HepG2 (cell line): ENCODE data around the gene DNPH1. TPM values are rescaled to one million over a fixed set of nuclear protein-coding genes. Genes with fewer than 3 reads are reported as not detected.
A peak's percentile ranks its signal among the peaks of the same experiment; 100 is the strongest.

Source experiments
- BRCA1 ChIP-seq: sonication (generic); formaldehyde crosslinking; IDR thresholded peaks from 2 replicates; pipeline ENCODE4 v1.4.0; 2020; ENCODE audit warnings: missing genetic modification reagents
- DMAP1 ChIP-seq: IDR thresholded peaks from 2 replicates; pipeline ENCODE4 v1.6.1; 2016
- HDAC2 ChIP-seq: sonication (generic); formaldehyde crosslinking; IDR thresholded peaks from 2 replicates; pipeline ENCODE4 v1.4.0; 2020; ENCODE audit warnings: missing genetic modification reagents
- HMGXB3 ChIP-seq: sonication (generic); formaldehyde crosslinking; IDR thresholded peaks from 2 replicates; pipeline ENCODE4 v1.4.0; 2020; ENCODE audit warnings: missing genetic modification reagents, borderline replicate concordance
- HNRNPUL1 ChIP-seq: fragments of 200-400 bp; formaldehyde crosslinking; IDR thresholded peaks from 2 replicates; pipeline ENCODE4 v1.6.1; 2017; ENCODE audit warnings: low read depth, mild to moderate bottlenecking, low read length, moderate library complexity
- ISL2 ChIP-seq: sonication (generic); formaldehyde crosslinking; IDR thresholded peaks from 2 replicates; pipeline ENCODE4 v1.5.0; 2020; ENCODE audit warnings: missing genetic modification reagents
- MTA1 ChIP-seq: sonication (generic); formaldehyde crosslinking; IDR thresholded peaks from 2 replicates; pipeline ENCODE4 v1.4.0; 2020; ENCODE audit warnings: missing genetic modification reagents, mild to moderate bottlenecking, borderline replicate concordance
- MXI1 ChIP-seq: IDR thresholded peaks from 3 replicates; pipeline ENCODE4 v1.6.1; 2012; ENCODE audit warnings: low read depth, low read length, inconsistent platforms, borderline replicate concordance
- RFXAP ChIP-seq: sonication (generic); formaldehyde crosslinking; IDR thresholded peaks from 2 replicates; pipeline ENCODE4 v1.4.0; 2020; ENCODE audit warnings: missing genetic modification reagents, borderline replicate concordance
- SIX1 ChIP-seq: sonication (generic); formaldehyde crosslinking; IDR thresholded peaks from 2 replicates; pipeline ENCODE4 v1.4.0; 2020; ENCODE audit warnings: missing genetic modification reagents, borderline replicate concordance
- ZNF274 ChIP-seq: sonication (generic); formaldehyde crosslinking; IDR thresholded peaks from 2 replicates; pipeline ENCODE4 v1.5.1; 2020; ENCODE audit warnings: mild to moderate bottlenecking, missing genetic modification reagents
- ZNF282 ChIP-seq: fragments of 450-650 bp; IDR thresholded peaks from 2 replicates; pipeline ENCODE4 v1.6.1; 2018; ENCODE audit not compliant: partially characterized antibody
- ZNF414 ChIP-seq: sonication (generic); formaldehyde crosslinking; IDR thresholded peaks from 2 replicates; pipeline ENCODE4 v1.5.0; 2020; ENCODE audit warnings: missing genetic modification reagents
- ZNF609 ChIP-seq: sonication (generic); formaldehyde crosslinking; IDR thresholded peaks from 2 replicates; pipeline ENCODE4 v1.4.0; 2020; ENCODE audit warnings: mild to moderate bottlenecking, missing genetic modification reagents, borderline replicate concordance
- ZSCAN9 ChIP-seq: IDR thresholded peaks from 2 replicates; pipeline ENCODE4 v1.6.1; 2016; ENCODE audit warnings: borderline replicate concordance
- polyA plus RNA-seq, 8 experiments: library from polyadenylated mRNA; depleted of rRNA in 3 of 8; stranded (reverse) in 7 of 8; unstranded in 1 of 8; fragments of >200 nt; fragmentation: Illumina TruSeq in 4 of 8; extraction: Trizol in 4 of 8; gene quantifications; 2 replicates each; pipeline versions ENCODE4 v1.2.1 to v1.2.3, GENCODE V29; 2011 to 2016; ENCODE audit warnings: low read depth in 4 of 8, missing spikeins in 1 of 8, mixed read lengths in 1 of 8; ENCODE audit not compliant: insufficient read depth in 1 of 8
- total RNA-seq, 5 experiments: library from RNA; depleted of rRNA; stranded (reverse); fragments of >200 nt; fragmentation: Illumina TruSeq; extraction: Trizol; gene quantifications; 2 replicates each; pipeline ENCODE4 v1.2.3, GENCODE V29; 2016; ENCODE audit warnings: low read depth in 1 of 5
- TF ChIP-seq, protein P1 (sequence below): sonication (generic); formaldehyde crosslinking; conservative IDR thresholded peaks from 2 replicates; pipeline ENCODE4 v1.4.0; 2020; ENCODE audit warnings: missing genetic modification reagents
- TF ChIP-seq, protein P2 (sequence below): IDR thresholded peaks from 2 replicates; pipeline ENCODE4 v1.6.1; 2016; ENCODE audit warnings: mild to moderate bottlenecking, missing biosample characterization, missing genetic modification reagents

The DNPH1 gene
- total and polyA plus RNA-seq, 2 of the 13 experiments (the other 11 are each of a cell fraction or from before 2014, with no cell fraction given): 56.5 to 75.1 TPM

DNA sequence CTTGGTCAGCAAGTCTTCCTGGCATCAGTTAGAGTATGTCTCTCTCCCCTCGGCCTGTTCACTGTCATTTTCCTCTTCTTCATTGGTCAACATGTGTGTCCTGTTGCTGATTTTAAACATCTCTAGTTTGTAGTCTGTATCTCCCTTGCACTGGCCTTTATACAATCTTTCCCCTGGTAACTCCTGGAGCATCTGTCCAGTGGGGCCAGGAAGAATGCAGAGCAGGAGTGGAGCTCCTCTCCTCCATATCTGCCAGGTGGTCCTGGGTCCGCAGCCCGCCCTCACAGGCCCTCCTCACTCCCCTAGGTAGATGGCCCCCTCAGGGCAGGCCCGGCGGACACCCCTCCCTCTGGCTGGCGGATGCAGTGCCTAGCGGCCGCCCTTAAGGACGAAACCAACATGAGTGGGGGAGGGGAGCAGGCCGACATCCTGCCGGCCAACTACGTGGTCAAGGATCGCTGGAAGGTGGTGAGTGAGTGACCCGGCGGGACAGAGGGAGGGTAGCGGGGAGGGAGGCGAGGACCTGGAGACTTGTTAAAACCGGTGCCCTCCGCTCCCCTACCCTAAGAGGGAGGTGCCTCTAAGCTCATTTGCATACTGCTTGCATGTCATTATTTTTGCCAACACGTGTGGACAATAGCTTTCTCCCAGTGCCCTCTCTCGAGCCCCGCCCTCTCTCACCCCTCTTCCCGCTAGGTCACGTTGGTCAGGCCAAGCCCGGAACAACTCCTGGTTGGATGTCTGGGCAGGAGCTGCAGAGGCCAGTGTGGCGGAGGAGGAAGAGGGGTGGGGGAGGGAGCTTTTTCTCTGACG is 17.2 kb upstream of the DNPH1 start (continued):
- TF ChIP-seq ZNF274 (CRISPR knock-in tag): no peak
- TF ChIP-seq DMAP1: peak; percentile 47; the same call in 1 of the 2 replicates
- no peak for TF ChIP-seq SIX1
- no peak for TF ChIP-seq HNRNPUL1
- TF ChIP-seq HMGXB3: no peak
- TF ChIP-seq, protein P1, sequence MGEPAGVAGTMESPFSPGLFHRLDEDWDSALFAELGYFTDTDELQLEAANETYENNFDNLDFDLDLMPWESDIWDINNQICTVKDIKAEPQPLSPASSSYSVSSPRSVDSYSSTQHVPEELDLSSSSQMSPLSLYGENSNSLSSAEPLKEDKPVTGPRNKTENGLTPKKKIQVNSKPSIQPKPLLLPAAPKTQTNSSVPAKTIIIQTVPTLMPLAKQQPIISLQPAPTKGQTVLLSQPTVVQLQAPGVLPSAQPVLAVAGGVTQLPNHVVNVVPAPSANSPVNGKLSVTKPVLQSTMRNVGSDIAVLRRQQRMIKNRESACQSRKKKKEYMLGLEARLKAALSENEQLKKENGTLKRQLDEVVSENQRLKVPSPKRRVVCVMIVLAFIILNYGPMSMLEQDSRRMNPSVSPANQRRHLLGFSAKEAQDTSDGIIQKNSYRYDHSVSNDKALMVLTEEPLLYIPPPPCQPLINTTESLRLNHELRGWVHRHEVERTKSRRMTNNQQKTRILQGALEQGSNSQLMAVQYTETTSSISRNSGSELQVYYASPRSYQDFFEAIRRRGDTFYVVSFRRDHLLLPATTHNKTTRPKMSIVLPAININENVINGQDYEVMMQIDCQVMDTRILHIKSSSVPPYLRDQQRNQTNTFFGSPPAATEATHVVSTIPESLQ (CRISPR knock-in tag): no peak
- TF ChIP-seq ZSCAN9 (CRISPR knock-in tag): no peak; the same call in 1 of the 2 replicates
- TF ChIP-seq MXI1: peak; percentile 17; the same call in 1 of the 3 replicates
- no peak for TF ChIP-seq BRCA1 (CRISPR knock-in tag)
- 0 out of 2 replicates have a peak, but pooled peaks have one; percentile 8 for TF ChIP-seq ZNF609 (CRISPR knock-in tag)
- TF ChIP-seq MTA1 (CRISPR knock-in tag): peak; percentile 27; the same call in 1 of the 2 replicates
- TF ChIP-seq ZNF414 (CRISPR knock-in tag): no peak
- no peak for TF ChIP-seq HDAC2 (CRISPR knock-in tag)
- no peak for TF ChIP-seq ZNF282
- TF ChIP-seq ISL2 (CRISPR knock-in tag): no peak; the same call in 1 of the 2 replicates
- TF ChIP-seq, protein P2, sequence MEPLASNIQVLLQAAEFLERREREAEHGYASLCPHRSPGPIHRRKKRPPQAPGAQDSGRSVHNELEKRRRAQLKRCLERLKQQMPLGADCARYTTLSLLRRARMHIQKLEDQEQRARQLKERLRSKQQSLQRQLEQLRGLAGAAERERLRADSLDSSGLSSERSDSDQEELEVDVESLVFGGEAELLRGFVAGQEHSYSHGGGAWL (CRISPR knock-in tag): no peak
- peak; percentile 17; the same call in 1 of the 2 replicates for TF ChIP-seq RFXAP (CRISPR knock-in tag)
